Vagina (tissue), 2 donors: Measurements from ENCODE around the gene DOLPP1. TPM values are rescaled to one million over a fixed set of nuclear protein-coding genes. Genes with fewer than 3 reads are reported as not detected.

Experiments used
- DNase-seq, 2 donors: peaks; one replicate each; pipeline ENCODE4 v3.0.0-alpha.2; 2017; ENCODE audit errors: extremely low spot score in 2 of 2
- H3K27ac ChIP-seq: fragments of 200-600 bp; sonication (generic); one replicate; pipeline ENCODE4 v1.5.1; 2019
- H3K27me3 ChIP-seq: fragments of 200-600 bp; sonication (generic); one replicate; pipeline ENCODE4 v1.5.1; 2019
- H3K36me3 ChIP-seq, 2 donors: fragments of 200-600 bp; sonication (generic); one replicate each; pipeline ENCODE4 v1.5.1; 2017 to 2019
- H3K4me1 ChIP-seq: fragments of 200-600 bp; sonication (generic); one replicate; pipeline ENCODE4 v1.5.1; 2019
- H3K4me3 ChIP-seq, 2 donors: fragments of 200-600 bp; sonication (generic); 1 replicate in 1 of 2; 2 replicates in 1 of 2; pipeline ENCODE4 v1.5.1; 2016 to 2019
- H3K9me3 ChIP-seq: fragments of 200-600 bp; sonication (generic); one replicate; pipeline ENCODE4 v1.5.1; 2019
- POLR2A ChIP-seq, 2 donors: fragments of 450-650 bp; IDR thresholded peaks; one replicate each; pipeline ENCODE4 v1.6.1; 2017; ENCODE audit warnings: antibody characterized with exemption in 2 of 2, mild to moderate bottlenecking in 2 of 2, moderate library complexity in 2 of 2
- POLR2AphosphoS5 ChIP-seq, 2 donors: sonication (generic); formaldehyde crosslinking; IDR thresholded peaks; one replicate each; pipeline ENCODE4 v1.9.0; 2017; ENCODE audit warnings: antibody characterized with exemption in 2 of 2, mild to moderate bottlenecking in 2 of 2, low read depth in 1 of 2; ENCODE audit not compliant: insufficient read depth in 1 of 2
- intact Hi-C: fragments of 100-400 bp; cut with DNase I; formaldehyde crosslinking; loops from one replicate; pipeline ENCODE4 v1.15.1; 2023
- total RNA-seq: library from RNA; depleted of rRNA; stranded (reverse); fragments of >200 nt; gene quantifications from one replicate; pipeline ENCODE4 v1.2.3, GENCODE V29; 2016
- TF ChIP-seq, protein P1 (sequence below), 3 experiments: fragments of 450-650 bp in 2 of 3; fragments of 200-600 bp in 1 of 3; sonication (generic) in 1 of 3; IDR thresholded peaks; one replicate each; pipeline ENCODE4 v1.5.1; 2017 to 2019; ENCODE audit warnings: antibody characterized with exemption in 3 of 3, mild to moderate bottlenecking in 2 of 3, moderate library complexity in 2 of 3

Gene DOLPP1
- total RNA-seq, 1 donor from 2014 or later = 3.2 TPM

DNA sequence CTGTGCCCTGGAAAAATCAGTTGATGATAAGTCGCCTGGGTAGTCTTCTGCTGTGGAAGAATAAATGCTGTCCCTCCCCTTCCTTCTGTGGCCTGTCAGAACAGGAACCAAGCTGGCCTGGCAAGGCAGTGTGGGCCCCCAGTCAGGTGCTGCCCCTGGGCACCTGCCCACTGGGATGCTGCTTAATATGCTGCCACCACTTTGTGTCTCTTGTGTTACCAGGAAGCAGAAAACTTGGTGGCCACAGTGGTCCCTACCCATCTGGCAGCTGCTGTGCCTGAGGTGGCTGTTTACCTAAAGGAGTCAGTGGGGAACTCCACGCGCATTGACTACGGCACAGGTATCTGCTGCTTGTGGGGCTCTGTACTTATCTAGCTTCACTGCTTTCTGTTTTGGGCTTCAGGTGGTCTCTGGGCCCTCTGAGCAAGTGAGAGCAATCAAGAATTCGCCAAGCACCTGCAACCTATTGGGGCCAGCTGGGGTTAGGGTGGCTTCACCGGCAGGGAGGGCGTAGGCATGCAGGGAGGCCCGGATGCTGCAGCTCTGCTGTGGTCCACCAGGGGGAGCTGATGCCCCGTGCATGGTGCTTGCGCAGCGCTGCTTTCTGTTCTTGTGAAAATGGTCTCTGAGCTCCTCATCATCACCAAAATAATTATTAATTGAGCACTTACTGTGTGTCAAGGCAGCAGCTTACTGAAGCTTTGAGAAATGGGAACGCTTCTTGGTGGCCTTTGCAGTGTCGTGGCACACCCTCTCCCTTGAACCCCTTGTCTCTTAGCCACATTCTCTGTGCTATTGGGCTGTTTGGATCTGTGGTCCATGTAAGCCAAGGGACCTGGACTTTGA is 50.6 kb downstream of the DOLPP1 start:
- intact Hi-C loops = no loop called here
- Histone ChIP-seq H3K27me3 (no peaks in the 10 kb centered on the region), H3K9me3 (no peaks in the 10 kb centered on the region), H3K27ac (no peak overlapping the region), H3K36me3 (peaks cover 0 to 30% of the 10 kb centered on the region in 2 donors), H3K4me3 (no peak overlapping the region), H3K4me1 (no peaks in the 10 kb centered on the region)
- TF ChIP-seq POLR2A (IDR thresholded peaks at IDR 0.05) (no peak), POLR2AphosphoS5 (IDR thresholded peaks at IDR 0.05; ENCODE audit: insufficient read depth in 1 of 2, low read depth in 1 of 2) (peak; percentile 41 to 63)
- TF ChIP-seq, protein P1, sequence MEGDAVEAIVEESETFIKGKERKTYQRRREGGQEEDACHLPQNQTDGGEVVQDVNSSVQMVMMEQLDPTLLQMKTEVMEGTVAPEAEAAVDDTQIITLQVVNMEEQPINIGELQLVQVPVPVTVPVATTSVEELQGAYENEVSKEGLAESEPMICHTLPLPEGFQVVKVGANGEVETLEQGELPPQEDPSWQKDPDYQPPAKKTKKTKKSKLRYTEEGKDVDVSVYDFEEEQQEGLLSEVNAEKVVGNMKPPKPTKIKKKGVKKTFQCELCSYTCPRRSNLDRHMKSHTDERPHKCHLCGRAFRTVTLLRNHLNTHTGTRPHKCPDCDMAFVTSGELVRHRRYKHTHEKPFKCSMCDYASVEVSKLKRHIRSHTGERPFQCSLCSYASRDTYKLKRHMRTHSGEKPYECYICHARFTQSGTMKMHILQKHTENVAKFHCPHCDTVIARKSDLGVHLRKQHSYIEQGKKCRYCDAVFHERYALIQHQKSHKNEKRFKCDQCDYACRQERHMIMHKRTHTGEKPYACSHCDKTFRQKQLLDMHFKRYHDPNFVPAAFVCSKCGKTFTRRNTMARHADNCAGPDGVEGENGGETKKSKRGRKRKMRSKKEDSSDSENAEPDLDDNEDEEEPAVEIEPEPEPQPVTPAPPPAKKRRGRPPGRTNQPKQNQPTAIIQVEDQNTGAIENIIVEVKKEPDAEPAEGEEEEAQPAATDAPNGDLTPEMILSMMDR (IDR thresholded peaks at IDR 0.05) = peak; percentile 97 to 99 (median 97)
- no peak for DNase-seq

DNA sequence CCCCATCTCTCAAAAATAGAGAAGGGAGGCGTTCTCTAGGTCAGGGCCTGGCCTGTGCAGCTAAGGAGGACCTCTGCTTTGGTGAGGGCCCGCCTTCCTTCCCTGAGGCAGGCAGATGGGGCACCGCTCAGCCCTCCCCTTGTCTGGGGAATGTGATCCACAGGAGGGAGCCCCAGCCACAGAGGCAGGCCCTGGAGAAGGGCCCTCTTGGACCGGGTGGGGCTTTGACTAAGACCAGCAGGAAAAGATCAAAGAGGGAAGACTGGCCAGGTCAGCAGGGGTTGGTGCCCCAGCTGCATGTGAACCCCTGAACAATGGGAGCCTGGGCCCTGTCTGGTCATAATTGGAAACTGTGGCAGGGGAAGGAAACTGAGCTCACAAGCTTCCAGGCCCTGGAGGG is 52.2 kb downstream of the DOLPP1 start:
- Histone ChIP-seq H3K36me3 (peaks cover 0 to 40% of the 10 kb centered on the region in 2 donors), H3K27ac (no peak overlapping the region), H3K27me3 (no peaks in the 10 kb centered on the region), H3K4me3 (no peak overlapping the region), H3K9me3 (no peaks in the 10 kb centered on the region), H3K4me1 (peaks cover 12% of the 10 kb centered on the region)
- no peak for TF ChIP-seq POLR2AphosphoS5 (IDR thresholded peaks at IDR 0.05; ENCODE audit: insufficient read depth in 1 of 2, low read depth in 1 of 2)
- TF ChIP-seq, protein P1 (IDR thresholded peaks at IDR 0.05) = no peak
- no peak for TF ChIP-seq POLR2A (IDR thresholded peaks at IDR 0.05)
- intact Hi-C loops = no loop called here
- no peak for DNase-seq

DNA sequence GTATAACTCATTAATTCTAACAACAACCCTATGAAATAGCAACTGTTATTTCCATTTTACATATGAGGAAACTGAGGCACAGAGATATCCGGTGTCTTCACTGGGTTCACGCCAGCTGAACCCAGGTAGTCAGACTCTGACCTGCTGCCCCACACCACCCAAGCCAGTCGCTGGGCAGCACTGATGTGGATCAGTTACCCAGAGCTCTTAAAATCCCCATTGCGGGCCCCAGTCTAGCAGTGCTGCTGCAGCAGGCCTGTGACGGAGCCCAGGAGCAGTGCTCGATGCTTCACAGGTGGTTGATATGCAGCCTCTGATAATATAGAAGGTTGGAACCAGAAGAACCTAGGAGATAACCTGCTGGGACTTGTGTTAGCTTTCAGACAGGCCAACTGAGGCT is 54.6 kb downstream of the DOLPP1 start:
- DNase-seq = no peak
- H3K27me3 ChIP-seq = no peaks in the 10 kb centered on the region
- TF ChIP-seq POLR2AphosphoS5 (IDR thresholded peaks at IDR 0.05; ENCODE audit: insufficient read depth in 1 of 2, low read depth in 1 of 2) = no peak
- TF ChIP-seq POLR2A (IDR thresholded peaks at IDR 0.05) = no peak
- TF ChIP-seq, protein P1 (IDR thresholded peaks at IDR 0.05) = no peak
- no peak overlapping the region for H3K27ac ChIP-seq
- peaks cover 33% of the 10 kb centered on the region for H3K4me1 ChIP-seq
- peaks cover 0 to 40% of the 10 kb centered on the region in 2 donors for H3K36me3 ChIP-seq
- H3K4me3 ChIP-seq = no peak overlapping the region
- H3K9me3 ChIP-seq = no peaks in the 10 kb centered on the region
- intact Hi-C loops = loop anchor here (5.0 kb wide), 1 partner anchor 197 kb away; no protein-coding TSS in a partner anchor

DNA sequence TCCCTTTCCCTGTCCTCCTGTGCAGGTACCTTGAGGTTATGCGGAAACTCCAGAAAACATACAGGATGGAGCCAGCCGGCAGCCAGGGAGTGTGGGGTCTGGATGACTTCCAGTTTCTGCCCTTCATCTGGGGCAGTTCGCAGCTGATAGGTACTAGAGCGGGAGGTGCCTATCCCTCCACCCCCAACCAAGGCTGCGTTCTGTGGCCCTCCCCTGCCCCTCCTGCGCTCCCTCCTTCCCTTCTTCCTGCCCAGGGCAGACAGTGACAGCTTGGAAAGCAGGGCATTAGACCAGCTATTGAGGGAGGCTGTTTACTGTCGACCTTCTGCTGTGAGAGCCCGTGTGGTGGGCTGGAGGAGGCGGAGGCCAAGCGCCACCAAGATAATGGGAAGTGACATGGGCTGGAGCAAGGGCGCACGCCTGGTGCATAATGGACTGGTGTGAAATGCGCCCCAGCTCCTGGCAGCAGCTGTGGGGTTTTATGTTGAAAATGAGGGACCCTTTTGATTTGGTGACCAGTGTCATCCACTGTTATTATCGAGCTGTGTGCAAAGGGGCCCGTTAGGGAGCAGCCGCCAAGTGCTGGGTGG is 55.6 kb downstream of the DOLPP1 start:
- H3K27ac ChIP-seq = peak overlapping the region; percentile 100
- H3K4me3 ChIP-seq = no peak overlapping the region
- H3K36me3 ChIP-seq = peaks cover 0 to 40% of the 10 kb centered on the region in 2 donors
- intact Hi-C loops = loop anchor here (5.0 kb wide), 1 partner anchor 196 kb away; no protein-coding TSS in a partner anchor
- no peak for DNase-seq
- TF ChIP-seq, protein P1 (IDR thresholded peaks at IDR 0.05) = no peak
- TF ChIP-seq POLR2A (IDR thresholded peaks at IDR 0.05) (no peak), POLR2AphosphoS5 (IDR thresholded peaks at IDR 0.05; ENCODE audit: insufficient read depth in 1 of 2, low read depth in 1 of 2) (no peak)
- no peaks in the 10 kb centered on the region for H3K9me3 ChIP-seq
- no peaks in the 10 kb centered on the region for H3K27me3 ChIP-seq
- H3K4me1 ChIP-seq = peaks cover 44% of the 10 kb centered on the region
